C4-2B (cell line): ENCODE measurements around the gene UNC45A.

Experiments used
- H3K27ac ChIP-seq: fragments of 450-650 bp; 2 replicates; pipeline ENCODE4 v1.5.1; 2017
- CTCF ChIP-seq: fragments of 450-650 bp; conservative IDR thresholded peaks from 2 replicates; pipeline ENCODE4 v1.5.1; 2017; ENCODE audit warnings: mild to moderate bottlenecking
- ZFX ChIP-seq: fragments of 450-650 bp; IDR thresholded peaks from 2 replicates; pipeline ENCODE4 v1.6.1; 2017

Gene UNC45A

GRCh38 chr15:90934949-90935751 is at the start of gene UNC45A:
Gene UNC45A (plus strand): TSS chr15:90935285. CDS start chr15:90935325, 40 bp downstream.
- no peak for TF ChIP-seq CTCF
- TF ChIP-seq ZFX = peak; percentile 85; the same call in 1 of the 2 replicates
- peak within 1 kb of the TSS; percentile 84 for H3K27ac ChIP-seq

- no peak overlapping the region for H3K27ac ChIP-seq
- TF ChIP-seq ZFX (no peak), CTCF (peak; percentile 99)
Observed at GRCh38 chr15:90885432-90886290, 49.4 kb upstream of the UNC45A start.

DNA sequence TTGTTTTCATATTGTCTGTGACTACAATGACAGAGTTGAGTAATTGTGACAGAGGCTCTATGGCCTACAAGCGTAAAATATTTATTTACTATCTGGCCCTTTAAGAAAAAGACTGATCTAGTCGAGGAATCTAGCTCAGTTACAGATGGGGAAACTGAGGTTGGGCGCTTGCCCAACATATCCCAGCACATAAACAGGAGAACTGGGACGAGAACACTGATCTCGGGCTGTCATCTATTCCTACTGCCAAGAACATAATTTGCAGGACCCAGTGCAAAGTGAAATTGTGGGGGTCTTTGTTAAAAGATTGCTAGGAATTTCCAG is 48.8 kb upstream of the UNC45A start:
- no peak overlapping the region for H3K27ac ChIP-seq
- TF ChIP-seq ZFX (no peak), CTCF (peak; percentile 82)

DNA sequence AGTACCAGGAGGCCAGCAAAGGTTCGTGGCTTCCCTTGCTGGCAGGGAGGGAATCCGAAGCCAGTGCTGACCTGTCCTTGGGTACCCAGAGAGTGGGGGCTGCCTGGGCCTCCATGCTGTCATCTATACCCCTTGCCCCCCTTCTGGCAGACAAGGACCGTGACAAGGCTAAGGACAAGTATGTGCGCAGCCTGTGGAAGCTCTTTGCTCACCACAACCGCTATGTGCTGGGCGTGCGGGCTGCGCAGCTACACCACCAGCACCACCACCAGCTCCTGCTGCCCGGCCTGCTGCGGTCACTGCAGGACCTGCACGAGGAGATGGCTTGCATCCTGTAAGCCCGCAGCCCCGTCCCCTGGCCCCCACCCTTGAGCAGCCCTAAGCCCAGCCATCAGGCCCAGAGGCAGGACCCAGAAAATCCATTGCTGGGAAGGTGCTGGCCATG is 48.0 kb upstream of the UNC45A start:
- TF ChIP-seq CTCF = no peak
- TF ChIP-seq ZFX = no peak
- no peak overlapping the region for H3K27ac ChIP-seq

GRCh38 chr15:90889313-90889730 is 45.8 kb upstream of the UNC45A start:
- H3K27ac ChIP-seq = no peak overlapping the region
- TF ChIP-seq CTCF (no peak), ZFX (no peak)

DNA sequence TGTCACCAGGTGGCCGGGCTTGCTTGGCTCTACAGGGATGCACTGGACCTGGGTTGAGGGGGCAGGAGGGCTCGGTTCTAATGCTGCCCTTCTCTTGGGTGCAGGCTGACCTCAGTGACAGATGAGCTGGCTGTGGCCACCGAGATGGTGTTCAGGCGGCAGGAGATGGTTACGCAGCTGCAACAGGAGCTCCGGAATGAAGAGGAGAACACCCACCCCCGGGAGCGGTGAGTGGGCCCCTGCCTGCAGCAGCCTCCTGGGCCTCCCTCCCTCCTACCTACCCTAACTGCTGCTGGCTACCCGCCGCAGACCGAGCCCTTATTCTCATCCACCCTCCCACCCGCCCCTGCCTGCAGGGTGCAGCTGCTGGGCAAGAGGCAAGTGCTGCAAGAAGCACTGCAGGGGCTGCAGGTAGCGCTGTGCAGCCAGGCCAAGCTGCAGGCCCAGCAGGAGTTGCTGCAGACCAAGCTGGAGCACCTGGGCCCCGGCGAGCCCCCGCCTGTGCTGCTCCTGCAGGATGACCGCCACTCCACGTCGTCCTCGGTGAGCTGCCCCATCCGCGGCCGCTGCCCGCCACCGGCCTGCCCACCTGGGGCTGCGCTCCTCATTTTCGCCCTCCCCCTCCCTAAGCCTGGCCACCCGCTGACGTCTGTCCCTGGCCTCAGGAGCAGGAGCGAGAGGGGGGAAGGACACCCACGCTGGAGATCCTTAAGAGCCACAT is 45.2 kb upstream of the UNC45A start:
- TF ChIP-seq ZFX = no peak
- TF ChIP-seq CTCF = no peak
- no peak overlapping the region for H3K27ac ChIP-seq
